Stimulated activated CD4-positive, alpha-beta T cell treated with anti-CD3 and anti-CD28 coated beads, TNF-alpha, amount 100 ng/mL, for 24 hours (primary cell): ENCODE measurements around the gene DUSP9.

Experiments
- DNase-seq, 3 experiments: peaks; one replicate each; pipeline ENCODE4 v3.0.0-alpha.2; 2020; ENCODE audit warnings: low read depth in 3 of 3

The DUSP9 gene

DNA sequence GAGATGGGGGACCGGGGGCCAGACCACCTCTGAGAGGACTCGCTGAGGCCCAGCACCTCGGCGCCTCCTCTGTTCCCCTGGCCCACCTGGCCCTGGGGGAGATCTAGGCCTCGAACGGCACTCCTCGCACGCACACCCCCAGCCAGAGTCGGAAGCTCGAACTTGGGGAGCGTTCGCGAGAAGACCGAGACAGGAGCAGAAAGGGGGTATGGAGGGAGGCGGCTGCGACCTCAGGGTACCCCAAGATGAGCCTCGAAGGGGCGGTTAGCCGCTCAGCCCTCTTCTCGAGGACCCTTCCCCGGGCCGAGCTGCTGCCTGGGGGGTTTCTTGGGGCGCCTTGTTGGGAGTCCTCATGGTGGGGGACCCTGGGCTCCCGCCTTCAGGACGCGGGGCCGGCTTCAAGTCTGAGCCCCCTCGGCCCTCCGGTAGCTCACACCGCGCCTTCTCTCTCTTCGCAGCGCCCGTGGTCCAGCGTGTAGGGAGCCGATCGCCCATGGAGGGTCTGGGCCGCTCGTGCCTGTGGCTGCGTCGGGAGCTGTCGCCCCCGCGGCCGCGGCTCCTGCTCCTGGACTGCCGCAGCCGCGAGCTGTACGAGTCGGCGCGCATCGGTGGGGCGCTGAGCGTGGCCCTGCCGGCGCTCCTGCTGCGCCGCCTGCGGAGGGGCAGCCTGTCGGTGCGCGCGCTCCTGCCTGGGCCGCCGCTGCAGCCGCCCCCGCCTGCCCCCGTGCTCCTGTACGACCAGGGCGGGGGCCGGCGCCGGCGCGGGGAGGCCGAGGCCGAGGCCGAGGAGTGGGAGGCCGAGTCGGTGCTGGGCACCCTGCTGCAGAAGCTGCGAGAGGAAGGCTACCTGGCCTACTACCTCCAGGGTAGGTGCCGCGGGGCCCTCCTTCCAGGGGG, 706 bp downstream of the DUSP9 start:
- no peak for DNase-seq

DNA sequence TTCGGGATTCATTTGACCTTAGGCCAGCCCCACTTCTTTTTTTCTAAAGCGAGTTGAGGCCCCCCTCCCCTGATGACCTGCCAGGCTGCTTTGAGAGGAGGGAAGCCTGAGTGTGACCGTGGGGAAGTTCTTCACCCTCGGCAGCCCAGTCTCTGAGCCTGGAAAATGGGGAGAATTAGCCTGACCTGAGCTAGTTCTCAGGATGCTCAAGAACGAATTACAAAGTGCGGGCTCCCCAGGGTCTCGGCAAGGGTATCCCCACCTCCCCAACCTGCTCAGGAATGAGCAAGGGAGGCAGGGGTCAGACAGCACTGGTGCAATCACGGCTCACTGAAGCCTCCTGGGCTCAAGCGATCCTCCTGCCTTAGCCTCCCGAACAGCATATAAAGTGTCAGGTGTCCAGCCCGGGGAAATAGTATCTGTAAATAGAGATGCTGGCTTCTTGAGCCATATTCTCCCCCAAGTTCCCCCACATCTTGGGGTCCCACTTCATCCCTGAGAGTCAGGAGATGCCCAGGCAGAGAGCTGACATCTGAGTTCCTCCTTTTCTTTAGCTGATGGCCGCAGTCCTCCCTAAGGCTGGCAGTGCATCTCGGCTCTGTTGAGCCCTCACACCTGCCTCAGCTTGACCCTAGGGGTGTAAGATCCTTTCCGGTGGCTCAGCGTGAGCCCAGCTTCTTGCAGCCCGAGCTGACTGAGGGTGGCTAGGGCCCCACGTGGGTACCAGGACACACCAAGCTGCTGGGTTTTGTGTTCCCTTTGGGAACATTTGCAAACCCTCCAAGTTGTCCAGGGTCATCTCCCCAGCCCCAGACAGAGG, 1.6 kb downstream of the DUSP9 start:
- DNase-seq: no peak

DNA sequence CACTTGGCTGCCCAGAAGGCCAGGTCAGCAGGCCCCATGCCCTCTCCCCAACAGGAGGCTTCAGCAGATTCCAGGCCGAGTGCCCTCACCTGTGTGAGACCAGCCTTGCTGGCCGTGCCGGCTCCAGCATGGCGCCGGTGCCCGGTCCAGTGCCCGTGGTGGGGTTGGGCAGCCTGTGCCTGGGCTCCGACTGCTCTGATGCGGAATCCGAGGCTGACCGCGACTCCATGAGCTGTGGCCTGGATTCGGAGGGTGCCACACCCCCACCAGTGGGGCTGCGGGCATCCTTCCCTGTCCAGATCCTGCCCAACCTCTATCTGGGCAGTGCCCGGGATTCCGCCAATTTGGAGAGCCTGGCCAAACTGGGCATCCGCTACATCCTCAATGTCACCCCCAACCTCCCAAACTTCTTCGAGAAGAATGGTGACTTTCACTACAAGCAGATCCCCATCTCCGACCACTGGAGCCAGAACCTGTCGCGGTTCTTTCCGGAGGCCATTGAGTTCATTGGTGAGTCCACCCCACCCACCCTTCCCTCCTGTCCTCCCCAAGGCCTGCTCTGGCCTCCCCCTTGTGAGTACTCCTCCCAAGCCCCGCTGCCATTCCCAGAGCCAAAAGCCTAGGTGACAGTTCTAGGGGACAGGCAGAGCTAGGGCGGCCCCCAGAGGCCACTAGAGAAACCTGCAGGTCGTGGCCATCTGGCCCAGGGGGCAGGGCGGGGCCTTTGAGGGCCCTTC, 2.3 kb downstream of the DUSP9 start:
- DNase-seq: peak in 1 of 3 experiments; percentile 35

DNA sequence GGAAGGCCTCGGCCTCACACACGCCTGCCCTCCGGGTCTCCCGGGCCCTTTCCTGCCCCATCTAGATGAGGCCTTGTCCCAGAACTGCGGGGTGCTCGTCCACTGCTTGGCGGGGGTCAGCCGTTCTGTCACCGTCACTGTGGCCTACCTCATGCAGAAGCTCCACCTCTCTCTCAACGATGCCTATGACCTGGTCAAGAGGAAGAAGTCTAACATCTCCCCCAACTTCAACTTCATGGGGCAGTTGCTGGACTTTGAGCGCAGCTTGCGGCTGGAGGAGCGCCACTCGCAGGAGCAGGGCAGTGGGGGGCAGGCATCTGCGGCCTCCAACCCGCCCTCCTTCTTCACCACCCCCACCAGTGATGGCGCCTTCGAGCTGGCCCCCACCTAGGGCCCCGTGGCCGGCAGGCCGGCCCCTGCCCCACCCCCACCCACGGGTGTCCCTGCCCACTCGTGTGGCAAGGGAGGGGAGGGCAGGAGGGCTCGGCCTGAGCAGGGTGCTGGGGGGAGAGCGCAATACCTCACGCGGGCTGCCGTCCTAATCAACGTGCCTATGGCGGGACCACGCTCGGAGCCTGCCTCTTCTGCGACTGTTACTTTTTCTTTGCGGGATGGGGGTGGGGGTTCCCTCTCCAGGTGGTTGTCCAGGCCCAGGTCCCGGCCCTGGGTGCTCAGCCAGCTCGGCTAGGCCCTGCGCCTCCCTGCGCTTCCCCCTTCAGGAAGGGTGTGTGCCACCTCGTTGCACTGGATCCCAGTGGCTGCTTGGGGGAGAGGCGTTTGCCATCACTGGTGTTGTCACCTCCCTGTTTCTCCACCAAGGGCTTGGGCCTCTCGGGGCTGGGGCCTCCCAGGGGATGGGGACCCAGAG, 3.1 kb downstream of the DUSP9 start:
- no peak for DNase-seq

DNA sequence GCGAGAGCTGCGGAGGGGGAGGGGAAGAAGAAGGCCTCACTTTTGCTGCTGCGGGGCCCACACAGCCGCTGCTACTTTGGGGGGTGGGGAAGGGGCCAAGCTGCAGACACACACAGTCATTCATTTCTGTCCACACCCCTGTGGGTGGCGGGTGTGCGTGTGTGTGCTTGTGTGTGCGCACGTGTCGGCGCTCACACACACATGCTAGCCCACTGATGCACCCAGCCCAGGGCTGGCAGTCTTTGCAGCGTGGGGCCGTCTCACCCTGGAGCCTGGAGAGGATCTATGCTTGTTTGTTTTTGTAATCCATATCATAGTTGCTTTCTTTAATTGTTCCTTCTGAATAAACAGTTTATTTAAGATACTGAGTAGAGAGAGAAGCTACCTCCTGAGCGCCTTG, 4.0 kb downstream of the DUSP9 start:
- DNase-seq: no peak

DNA sequence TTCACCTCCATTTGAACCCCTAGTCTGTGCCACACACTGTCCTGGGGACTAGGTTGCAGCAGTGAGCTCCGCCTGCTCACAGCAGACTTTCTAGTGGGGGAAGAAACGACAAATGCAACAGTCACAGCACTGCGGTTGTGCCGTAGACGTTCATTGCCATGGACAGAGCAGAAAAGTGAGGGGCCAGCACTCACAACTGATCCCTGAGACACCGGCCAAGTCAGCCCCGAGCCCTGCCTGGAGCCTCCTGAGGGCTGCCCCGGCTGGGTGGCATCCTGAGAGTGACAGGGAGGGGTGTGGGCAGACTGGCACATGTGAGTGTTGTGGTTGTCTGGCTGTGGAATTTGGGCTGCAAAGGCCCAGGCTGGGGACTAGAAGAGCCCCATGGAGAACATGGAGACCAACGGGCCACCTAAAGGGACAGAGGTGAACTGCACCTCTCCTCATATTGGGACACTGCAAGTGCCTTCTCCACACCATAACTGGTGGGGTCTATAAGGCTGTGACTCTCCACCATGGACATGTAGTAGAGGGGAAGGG, 4.6 kb downstream of the DUSP9 start:
- DNase-seq: no peak

DNA sequence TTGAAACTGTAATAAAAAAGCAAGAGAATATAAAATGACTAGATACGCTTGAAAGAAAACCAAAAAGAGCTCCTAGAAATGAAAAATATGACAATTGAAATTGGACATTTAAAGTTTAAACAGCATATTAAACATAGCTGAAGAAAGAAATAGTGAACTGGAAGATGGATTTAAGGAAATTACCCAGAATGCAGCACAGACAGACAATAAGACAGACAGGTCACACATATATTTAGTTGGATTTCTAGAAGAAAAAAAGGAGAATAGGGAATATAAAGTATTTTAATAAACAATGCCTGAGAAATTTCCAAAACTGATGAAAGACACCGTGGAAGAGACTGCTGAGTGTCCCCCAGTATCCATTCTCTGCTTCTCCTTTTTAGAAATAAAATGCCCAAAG, 6.6 kb downstream of the DUSP9 start:
- DNase-seq: no peak

DNA sequence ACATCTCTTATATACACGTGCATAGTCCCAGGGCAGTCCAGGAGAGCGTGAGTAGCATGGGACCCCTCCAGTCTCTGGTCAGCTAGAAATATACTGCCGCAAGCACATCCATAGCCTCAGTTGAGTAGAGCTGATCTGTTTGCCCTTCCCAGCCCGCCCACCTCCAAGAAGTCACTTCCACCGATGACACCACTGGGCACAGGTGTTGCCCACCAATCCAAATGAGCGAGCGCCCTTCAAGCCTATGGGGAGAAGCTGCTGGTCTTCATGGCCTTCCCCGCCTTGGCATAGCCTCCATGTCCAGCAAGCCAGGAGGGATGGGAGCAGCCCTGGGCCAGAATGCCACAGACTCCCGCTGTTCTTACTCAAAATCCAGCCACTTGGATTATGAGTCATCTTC, 10.2 kb downstream of the DUSP9 start:
- no peak for DNase-seq

DNA sequence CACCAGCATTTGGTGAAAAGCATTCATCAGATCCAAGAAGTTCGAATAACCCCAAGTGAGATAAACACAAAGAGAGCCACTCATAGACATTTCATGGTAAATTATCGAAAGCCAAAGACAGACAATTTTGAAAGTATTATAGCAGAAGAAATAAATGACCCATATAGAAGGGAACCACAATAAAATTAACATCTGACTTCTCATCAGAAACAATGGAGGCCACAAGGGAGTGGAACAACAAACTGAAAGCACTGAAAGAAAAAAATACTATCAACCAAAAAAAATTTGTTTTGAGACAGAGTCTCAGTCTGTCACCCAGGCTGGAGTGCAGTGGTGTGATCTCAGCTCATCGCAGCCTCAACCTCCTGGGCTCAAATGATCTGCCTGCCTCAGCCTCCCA, 12.3 kb downstream of the DUSP9 start:
- no peak for DNase-seq

DNA sequence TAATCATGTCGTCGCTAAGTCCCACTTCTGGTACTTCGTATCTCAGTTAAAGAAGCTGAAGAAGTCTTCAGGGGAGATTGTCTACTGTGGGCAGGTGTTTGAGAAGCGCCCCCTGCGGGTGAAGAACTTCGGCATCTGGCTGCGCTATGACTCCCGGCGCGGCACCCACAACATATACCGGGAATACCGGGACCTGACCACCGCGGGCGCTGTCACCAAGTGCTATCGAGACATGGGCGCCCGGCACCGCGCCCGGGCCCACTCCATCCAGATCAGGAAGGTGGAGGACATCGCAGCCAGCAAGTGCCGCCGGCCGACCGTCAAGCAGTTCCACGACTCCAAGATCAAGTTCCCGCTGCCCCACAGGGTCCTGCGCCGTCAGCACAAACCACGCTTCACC, 15.3 kb downstream of the DUSP9 start:
- peak; percentile 27 to 56 (median 36) for DNase-seq

DNA sequence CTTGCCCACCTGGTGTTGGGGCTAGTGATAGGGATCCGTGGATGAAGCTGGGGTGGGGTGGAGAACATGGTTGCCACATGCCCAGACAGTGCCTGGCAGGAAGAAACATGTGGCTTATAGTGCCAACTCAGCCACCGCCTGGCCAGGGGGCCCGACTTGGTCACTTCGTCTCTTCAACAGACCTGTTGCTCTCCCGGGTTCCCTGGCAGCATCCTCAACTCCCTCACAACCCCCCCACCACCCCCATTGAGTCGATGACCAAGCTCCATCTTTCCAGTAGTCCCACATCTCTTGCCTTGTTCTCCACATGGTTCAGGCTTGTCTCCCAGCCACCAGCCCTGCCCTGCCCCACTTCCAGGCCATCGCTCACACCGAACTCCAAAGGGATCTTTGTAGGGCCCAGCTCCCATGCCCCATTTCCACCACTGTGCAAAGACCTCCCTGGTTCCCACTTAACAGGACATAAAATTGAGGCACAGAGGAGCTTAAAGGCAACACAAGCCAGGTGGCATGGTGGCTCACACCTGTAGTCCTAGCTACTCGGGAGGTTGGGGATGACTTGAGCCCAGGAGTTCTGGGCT, 18.8 kb downstream of the DUSP9 start:
- DNase-seq: no peak

DNA sequence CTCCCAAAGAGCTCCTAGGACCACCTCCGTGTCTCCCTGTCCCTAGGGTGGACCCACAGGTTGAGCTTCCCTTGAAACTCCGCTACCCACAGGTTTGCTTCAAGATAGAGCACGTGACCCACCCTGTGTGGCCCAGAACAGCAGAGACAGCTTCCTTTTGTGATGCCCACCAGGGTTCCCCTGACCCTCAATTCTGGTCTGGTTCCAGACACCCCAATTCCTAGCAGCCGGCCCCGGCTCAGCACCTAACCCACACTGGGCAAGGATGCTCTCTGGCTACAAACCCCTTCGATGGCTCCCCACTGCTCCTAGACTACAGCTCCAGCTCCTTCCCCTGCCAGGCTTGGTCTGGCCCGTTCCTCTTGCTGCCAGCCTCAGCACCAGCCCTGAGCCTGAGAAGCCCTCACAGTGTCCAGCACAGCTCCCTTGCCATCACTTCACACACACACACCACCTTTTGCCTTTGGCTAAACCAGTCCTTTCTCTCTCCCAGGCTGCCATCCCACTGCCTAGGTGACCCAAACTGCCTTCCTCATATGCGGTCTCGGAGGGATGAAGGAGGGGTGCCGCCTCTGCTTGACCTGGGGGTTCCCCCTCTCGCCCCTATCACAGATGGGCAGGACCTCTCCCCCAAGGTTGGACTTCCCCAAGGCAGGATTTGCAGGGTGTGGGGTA, 20.4 kb downstream of the DUSP9 start:
- DNase-seq: no peak

DNA sequence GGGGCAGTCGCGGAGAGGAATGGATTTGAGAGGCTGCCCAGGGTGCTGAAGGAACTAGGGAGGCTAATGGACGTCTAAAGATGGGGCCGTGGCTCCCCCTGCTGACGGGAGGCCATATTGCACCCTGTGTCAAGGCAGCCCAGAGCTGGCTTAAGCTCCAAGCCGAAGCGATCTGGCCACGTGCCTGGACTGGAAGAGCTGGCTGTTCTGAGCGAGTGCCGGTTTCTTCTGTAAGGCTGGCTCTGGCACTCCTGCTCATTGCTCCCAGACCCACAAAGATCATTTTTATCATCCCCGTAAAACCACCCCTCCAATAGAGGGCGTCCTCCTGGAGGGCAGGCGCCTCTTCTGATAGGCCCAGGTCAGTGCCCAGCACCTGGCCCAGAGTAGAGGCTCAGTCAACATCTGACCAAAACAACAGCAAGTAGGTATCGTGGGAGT, 21.0 kb downstream of the DUSP9 start:
- DNase-seq: peak; percentile 52 to 80 (median 61)

DNA sequence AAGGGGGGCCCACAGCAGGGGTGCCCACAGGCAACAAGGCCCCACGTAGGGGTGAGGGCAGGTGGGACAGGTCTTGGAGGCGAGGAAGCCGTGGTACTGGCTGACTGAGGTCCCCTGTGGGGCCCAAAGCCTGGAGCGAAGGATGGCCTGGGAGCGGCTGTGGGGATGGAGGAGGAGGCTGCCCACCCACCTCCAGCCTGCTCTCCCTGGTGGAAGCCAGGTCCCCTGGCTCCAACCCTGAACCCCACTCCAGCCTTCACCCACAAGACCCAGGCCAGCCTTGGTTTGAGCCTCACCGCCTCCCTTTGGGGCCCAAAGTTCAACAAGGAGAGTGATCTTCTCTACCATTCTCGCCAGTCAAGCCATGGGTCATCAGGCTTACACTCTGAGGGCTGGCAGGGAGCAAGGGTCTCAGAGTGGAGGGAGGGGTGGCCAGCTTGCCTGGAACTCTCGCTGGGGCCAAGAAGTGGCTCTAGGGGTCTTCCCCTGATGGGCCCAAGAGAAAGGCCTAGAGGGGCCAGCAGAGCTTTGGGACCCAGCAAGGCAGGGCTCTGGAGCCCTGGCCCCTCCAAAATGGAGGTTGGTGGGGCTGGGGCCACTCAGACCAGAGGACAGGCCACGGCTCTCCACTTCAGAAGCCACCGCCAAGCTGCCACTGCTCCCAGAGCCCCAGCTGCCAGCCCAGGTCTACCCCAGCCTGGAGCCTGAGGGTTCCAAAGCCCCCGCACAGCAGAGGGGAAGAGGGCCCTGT, 21.6 kb downstream of the DUSP9 start:
- DNase-seq: no peak

DNA sequence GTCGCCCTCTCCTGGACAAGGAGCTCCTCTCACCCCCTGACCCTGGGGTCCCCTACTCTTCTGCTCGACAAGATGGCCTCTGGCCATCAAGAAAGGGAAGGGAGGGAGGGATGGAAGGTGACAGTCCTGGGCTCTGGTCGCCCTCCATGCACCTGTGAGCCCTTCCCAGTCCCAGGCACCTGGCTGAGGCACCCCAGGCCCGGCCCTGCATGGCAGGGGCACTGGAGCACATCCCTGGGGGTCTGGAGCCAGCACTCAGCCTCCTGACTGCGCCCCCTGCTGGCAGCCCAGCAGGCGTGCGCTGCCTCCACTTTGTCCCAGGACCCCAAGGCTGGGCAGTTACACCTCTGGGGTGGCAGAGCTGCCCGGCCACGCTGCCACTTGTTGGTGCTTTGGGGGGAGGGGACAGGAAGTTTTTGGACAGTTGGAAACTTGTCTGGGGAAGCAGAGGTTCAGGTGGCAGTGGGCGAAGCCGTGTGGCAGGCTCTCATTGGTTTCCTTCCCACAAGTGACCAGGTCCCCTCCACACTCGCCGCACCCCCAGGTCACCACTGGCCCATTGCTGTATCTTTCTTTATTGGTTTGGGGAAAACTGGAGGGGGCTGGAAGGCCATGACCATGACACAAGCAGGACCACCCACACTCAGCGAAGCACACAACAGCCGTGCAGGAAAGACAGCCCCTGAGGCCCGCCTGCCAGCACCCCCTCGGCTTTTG, 22.3 kb downstream of the DUSP9 start:
- no peak for DNase-seq

DNA sequence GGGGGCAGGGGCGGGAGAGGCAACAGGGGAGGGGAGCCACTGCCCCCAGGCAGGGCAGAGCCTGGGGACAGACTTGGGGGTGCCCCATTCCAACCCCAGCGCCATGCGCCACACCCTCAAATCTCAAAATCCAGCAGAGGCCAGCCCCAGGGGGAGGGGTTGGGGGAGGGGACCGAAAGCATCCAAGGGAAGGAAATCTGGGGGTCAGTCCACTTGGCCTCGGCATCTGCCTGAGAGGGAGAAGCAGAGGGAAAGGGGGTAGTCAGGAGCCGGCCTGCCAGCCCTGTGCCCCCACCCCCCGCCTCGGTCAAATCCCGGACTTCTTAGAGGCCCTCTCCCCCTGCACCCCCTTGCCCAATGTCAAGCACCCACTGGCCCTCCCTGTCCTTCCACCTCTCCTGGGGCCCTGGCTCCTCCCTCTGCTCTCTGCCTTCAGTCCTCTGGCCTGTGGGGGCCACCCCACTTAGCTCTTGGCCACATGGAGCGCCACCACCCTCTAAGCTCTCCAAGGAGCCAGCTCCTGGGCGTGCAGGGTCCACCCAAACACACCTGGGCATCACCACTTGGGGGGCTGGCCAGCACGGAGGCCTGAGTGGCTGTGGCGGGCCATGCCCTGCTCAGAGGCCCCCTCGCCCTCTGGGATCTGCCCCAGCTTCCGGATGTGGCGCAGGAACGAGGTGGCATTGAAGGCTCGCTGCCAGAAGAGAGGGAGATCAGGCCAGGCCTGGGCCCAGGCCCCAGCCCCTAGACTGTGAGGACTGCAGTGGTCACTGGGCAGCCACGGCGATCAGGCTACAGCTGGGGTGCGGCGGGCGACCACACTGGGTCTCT, 23.1 kb downstream of the DUSP9 start:
- no peak for DNase-seq

DNA sequence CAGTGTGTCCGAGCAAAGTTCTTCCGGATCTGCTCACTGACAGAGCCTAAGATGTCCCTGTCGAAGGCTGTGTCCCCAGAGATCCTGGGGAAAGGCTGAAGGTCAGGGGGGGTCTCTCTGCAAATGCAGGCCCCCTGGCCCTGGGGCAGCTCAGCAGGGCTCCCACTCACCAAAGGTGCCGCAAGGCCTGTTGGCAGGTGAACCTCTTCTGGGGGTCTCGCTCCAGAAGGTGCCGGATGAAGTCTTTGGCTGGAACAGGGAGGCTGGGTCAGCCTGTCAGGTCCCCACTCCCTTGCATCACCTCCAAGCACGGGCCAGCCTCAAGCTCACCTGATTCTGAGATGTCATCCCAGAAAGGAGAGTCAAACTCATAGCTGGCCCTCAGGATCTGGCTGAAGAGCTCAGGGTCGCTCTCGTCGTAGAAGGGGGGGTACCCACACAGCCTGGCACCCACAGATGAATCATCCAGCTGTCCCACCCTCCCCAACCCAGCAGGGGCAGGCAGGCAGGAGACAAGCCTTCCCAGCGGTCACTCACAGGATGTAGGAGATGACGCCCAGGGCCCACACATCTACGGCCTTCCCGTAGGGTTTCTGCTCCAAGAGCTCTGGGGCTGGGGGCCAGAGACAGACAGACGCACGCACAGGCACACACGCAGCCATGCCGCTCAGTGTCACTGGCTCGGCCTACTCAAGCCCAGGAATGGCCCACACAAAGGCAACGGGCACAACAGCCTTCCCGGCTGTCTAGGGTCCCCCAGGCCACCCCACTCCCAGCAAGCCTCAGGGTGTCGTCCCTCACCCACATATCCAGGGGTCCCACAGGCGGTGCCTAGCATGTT, 24.0 kb downstream of the DUSP9 start:
- no peak for DNase-seq
